GM12892 (cell line): ENCODE data around the gene TNNT2.

Experiments
- POLR2A ChIP-seq: IDR thresholded peaks from 2 replicates; pipeline ENCODE4 v1.6.1; 2011; ENCODE audit warnings: low read depth, low read length, control low read depth
- TAF1 ChIP-seq: IDR thresholded peaks from 2 replicates; pipeline ENCODE4 v1.6.1; 2011; ENCODE audit warnings: low read depth, mild to moderate bottlenecking, control low read depth, low read length, borderline replicate concordance

DNA sequence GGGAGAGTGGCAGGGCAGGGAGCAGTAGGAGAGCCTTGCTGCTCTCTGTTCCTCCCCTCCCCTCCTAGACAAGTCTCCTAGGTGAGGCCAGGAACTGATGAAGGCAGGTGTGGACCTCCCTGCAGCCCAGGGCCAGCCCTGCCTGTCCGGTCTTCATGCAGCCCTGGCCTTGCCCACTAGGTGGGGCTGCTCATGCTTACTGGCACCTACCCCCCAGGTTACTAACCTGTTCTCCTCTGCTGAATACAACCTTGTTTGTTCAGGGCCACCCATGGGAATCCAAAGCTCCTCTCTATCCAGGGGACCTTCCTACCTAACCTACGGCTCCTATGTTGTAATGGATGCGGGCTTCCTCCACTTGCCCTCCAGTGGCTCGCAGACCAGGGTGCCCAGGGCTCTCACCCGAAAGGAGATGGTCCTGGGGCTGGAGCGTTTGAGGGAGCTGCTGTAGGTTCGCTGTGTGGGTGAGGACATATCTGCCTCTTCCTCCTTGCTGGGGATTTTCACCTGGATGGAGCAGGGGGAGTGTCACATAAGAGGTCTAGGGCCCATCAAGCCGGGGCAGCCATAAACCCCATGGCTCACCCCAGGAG lies 7.9 kb upstream of the TNNT2 start:
- TF ChIP-seq POLR2A (no peak), TAF1 (no peak)
